Vagina (tissue), 2 donors: ENCODE measurements around the gene SLC29A2.

Experiments used
- POLR2A ChIP-seq, 2 donors: fragments of 450-650 bp; IDR thresholded peaks; one replicate each; pipeline ENCODE4 v1.6.1; 2017; ENCODE audit warnings: antibody characterized with exemption in 2 of 2, mild to moderate bottlenecking in 2 of 2, moderate library complexity in 2 of 2
- POLR2AphosphoS5 ChIP-seq, 2 donors: sonication (generic); formaldehyde crosslinking; IDR thresholded peaks; one replicate each; pipeline ENCODE4 v1.9.0; 2017; ENCODE audit warnings: antibody characterized with exemption in 2 of 2, mild to moderate bottlenecking in 2 of 2, low read depth in 1 of 2; ENCODE audit not compliant: insufficient read depth in 1 of 2
- TF ChIP-seq, protein P1 (sequence below), 3 experiments: fragments of 450-650 bp in 2 of 3; fragments of 200-600 bp in 1 of 3; sonication (generic) in 1 of 3; IDR thresholded peaks; one replicate each; pipeline ENCODE4 v1.5.1; 2017 to 2019; ENCODE audit warnings: antibody characterized with exemption in 3 of 3, mild to moderate bottlenecking in 2 of 3, moderate library complexity in 2 of 3

DNA sequence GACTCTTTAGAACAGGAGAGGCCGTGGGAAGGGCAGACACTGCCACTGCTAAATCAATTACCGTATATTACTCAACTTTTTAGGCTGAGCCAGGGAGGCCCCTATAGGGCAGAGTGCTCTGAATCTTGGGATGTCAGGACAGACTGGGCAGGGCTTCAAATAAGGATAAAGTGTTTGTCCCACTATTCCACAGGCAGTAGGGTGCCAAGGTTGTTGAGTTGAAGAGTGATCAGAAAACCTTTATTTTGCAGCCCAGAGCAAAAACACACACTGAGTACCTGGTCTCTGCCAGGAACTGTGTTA lies 22.5 kb downstream of the SLC29A2 start:
- TF ChIP-seq, protein P1, sequence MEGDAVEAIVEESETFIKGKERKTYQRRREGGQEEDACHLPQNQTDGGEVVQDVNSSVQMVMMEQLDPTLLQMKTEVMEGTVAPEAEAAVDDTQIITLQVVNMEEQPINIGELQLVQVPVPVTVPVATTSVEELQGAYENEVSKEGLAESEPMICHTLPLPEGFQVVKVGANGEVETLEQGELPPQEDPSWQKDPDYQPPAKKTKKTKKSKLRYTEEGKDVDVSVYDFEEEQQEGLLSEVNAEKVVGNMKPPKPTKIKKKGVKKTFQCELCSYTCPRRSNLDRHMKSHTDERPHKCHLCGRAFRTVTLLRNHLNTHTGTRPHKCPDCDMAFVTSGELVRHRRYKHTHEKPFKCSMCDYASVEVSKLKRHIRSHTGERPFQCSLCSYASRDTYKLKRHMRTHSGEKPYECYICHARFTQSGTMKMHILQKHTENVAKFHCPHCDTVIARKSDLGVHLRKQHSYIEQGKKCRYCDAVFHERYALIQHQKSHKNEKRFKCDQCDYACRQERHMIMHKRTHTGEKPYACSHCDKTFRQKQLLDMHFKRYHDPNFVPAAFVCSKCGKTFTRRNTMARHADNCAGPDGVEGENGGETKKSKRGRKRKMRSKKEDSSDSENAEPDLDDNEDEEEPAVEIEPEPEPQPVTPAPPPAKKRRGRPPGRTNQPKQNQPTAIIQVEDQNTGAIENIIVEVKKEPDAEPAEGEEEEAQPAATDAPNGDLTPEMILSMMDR (IDR thresholded peaks at IDR 0.05), result no peak
- TF ChIP-seq POLR2A (IDR thresholded peaks at IDR 0.05) (no peak), POLR2AphosphoS5 (IDR thresholded peaks at IDR 0.05; ENCODE audit: insufficient read depth in 1 of 2, low read depth in 1 of 2) (no peak)
